ENCODE measurements around the gene CLCN6. TPM values are rescaled to one million over a fixed set of nuclear protein-coding genes. Genes with fewer than 3 reads are reported as not detected.

The CLCN6 gene
- total RNA-seq, 1 experiment from 2014 or later, result 13.7 TPM

GRCh38 chr1:11823366-11824137 lies 17.6 kb downstream of the CLCN6 start:
- Histone ChIP-seq H3K9me3 (ENCODE audit: control insufficient read depth in 1 of 2, insufficient read depth in 1 of 2, low read depth in 1 of 2, low read length in 2 of 2) (no peaks in the 10 kb centered on the region), H3K27me3 (ENCODE audit: insufficient read depth, low read length) (no peaks in the 10 kb centered on the region), H4K20me1 (ENCODE audit: insufficient read depth) (no peaks in the 10 kb centered on the region), H3K9ac (ENCODE audit: low read length) (no peak overlapping the region), H3K36me3 (ENCODE audit: control insufficient read depth in 1 of 2, insufficient read depth in 2 of 2, low read length in 2 of 2) (peaks cover 0 to 2% of the 10 kb centered on the region in 2 experiments; a peak in 1 of 4 replicates), H3K27ac (ENCODE audit: low read depth, low read length) (no peak overlapping the region), H3K79me2 (ENCODE audit: insufficient read depth, low read length) (no peaks in the 10 kb centered on the region), H3K9me2 (ENCODE audit: insufficient read depth) (no peaks in the 10 kb centered on the region), H3K4me3 (replicated peaks in 1 of 2; ENCODE audit: low read depth in 1 of 2, low read length in 2 of 2) (no peak overlapping the region), H3K4me1 (ENCODE audit: control insufficient read depth in 1 of 2, insufficient read depth in 2 of 2, low read length in 2 of 2) (peaks cover 24 to 25% of the 10 kb centered on the region in 2 experiments), H2AFZ (ENCODE audit: low read depth, low read length, poor library complexity, severe bottlenecking) (no peak overlapping the region), H3K4me2 (ENCODE audit: low read length) (no peak overlapping the region)
- ChIA-PET POLR2A (interaction anchor here (0.7 to 1.0 kb wide), 2 partner anchors 85 to 86 kb away, joined by 3 read pairs; no protein-coding TSS in a partner anchor), RAD21 (ENCODE audit: low non-redundant PET in 1 of 2, low total read pairs in 2 of 2, uncharacterized antibody in 2 of 2, unreplicated experiment in 2 of 2) (no interaction called here), CTCF (no interaction called here)
- TF ChIP-seq ZBTB33 (IDR thresholded peaks at IDR 0.05; ENCODE audit: extremely low read depth, insufficient replicate concordance, low read length), result no peak
- no peak for TF ChIP-seq JUND (IDR thresholded peaks at IDR 0.05)
- TF ChIP-seq SRF (IDR thresholded peaks at IDR 0.05; ENCODE audit: low read depth), result no peak
- TF ChIP-seq POLR2AphosphoS5 (IDR thresholded peaks at IDR 0.05; ENCODE audit: low read depth, low read length), result no peak
- no peak for TF ChIP-seq FOSL1 (IDR thresholded peaks at IDR 0.05; ENCODE audit: low read depth)
- TF ChIP-seq SP1 (IDR thresholded peaks at IDR 0.05; ENCODE audit: low read depth), result no peak
- intact Hi-C loops (cut with micrococcal nuclease), result no loop called here
- BruUV-seq (replicated peaks), result no TSS peak
- no peak for DNase-seq (ENCODE audit: low read depth, low spot score)
- ATAC-seq, result no peak

- no peaks in the 10 kb centered on the region for H3K9me3 ChIP-seq (ENCODE audit: control insufficient read depth in 1 of 2, insufficient read depth in 1 of 2, low read depth in 1 of 2, low read length in 2 of 2)
- DNase-seq (ENCODE audit: low read depth, low spot score) (no peak), ATAC-seq (no peak)
- H3K79me2 ChIP-seq (ENCODE audit: insufficient read depth, low read length), result no peaks in the 10 kb centered on the region
- H3K4me3 ChIP-seq (replicated peaks in 1 of 2; ENCODE audit: low read depth in 1 of 2, low read length in 2 of 2), result no peak overlapping the region
- no TSS peak for BruUV-seq (replicated peaks)
- ChIA-PET RAD21 (ENCODE audit: low non-redundant PET in 1 of 2, low total read pairs in 2 of 2, uncharacterized antibody in 2 of 2, unreplicated experiment in 2 of 2) (no interaction called here), POLR2A (no interaction called here), CTCF (no interaction called here)
- H3K9ac ChIP-seq (ENCODE audit: low read length), result no peak overlapping the region
- H3K27me3 ChIP-seq (ENCODE audit: insufficient read depth, low read length), result no peaks in the 10 kb centered on the region
- no peak overlapping the region for H3K4me2 ChIP-seq (ENCODE audit: low read length)
- H3K9me2 ChIP-seq (ENCODE audit: insufficient read depth), result no peaks in the 10 kb centered on the region
- intact Hi-C loops (cut with micrococcal nuclease), result no loop called here
- no peak overlapping the region for H2AFZ ChIP-seq (ENCODE audit: low read depth, low read length, poor library complexity, severe bottlenecking)
- no peak overlapping the region for H3K27ac ChIP-seq (ENCODE audit: low read depth, low read length)
- no peaks in the 10 kb centered on the region for H4K20me1 ChIP-seq (ENCODE audit: insufficient read depth)
- H3K36me3 ChIP-seq (ENCODE audit: control insufficient read depth in 1 of 2, insufficient read depth in 2 of 2, low read length in 2 of 2), result peaks cover 5 to 9% of the 10 kb centered on the region in 2 experiments; a peak in 2 of 4 replicates
- peaks cover 22 to 23% of the 10 kb centered on the region in 2 experiments for H3K4me1 ChIP-seq (ENCODE audit: control insufficient read depth in 1 of 2, insufficient read depth in 2 of 2, low read length in 2 of 2)
- TF ChIP-seq FOSL1 (IDR thresholded peaks at IDR 0.05; ENCODE audit: low read depth) (no peak), TCF7L2 (IDR thresholded peaks at IDR 0.05; ENCODE audit: borderline replicate concordance, extremely low read depth, insufficient read depth, insufficient read length) (no peak), ELF1 (IDR thresholded peaks at IDR 0.05; ENCODE audit: borderline replicate concordance, low read depth) (no peak), EGR1 (IDR thresholded peaks at IDR 0.05; ENCODE audit: low read depth) (no peak), CTCF (IDR thresholded peaks at IDR 0.05 in 2 of 3, conservative IDR thresholded peaks at IDR 0.05 in 1 of 3; ENCODE audit: borderline replicate concordance in 1 of 3, insufficient read depth in 1 of 3, low read depth in 2 of 3, low read length in 2 of 3) (no peak), POLR2AphosphoS5 (IDR thresholded peaks at IDR 0.05; ENCODE audit: low read depth, low read length) (no peak), ZBTB33 (IDR thresholded peaks at IDR 0.05; ENCODE audit: extremely low read depth, insufficient replicate concordance, low read length) (no peak), ATF3 (IDR thresholded peaks at IDR 0.05) (no peak), MAX (IDR thresholded peaks at IDR 0.05) (no peak)
These were observed 19.1 kb downstream of the CLCN6 start for GRCh38 chr1:11825131-11825530.

Data from HCT116 (cell line).